Suprapubic skin (tissue), 4 donors: Measurements from ENCODE around the gene SCAF1. TPM values are rescaled to one million over a fixed set of nuclear protein-coding genes. Genes with fewer than 3 reads are reported as not detected.

Experiments
- DNase-seq, 2 donors: peaks; one replicate each; pipeline ENCODE4 v3.0.0-alpha.2; 2019; ENCODE audit warnings: low spot score in 2 of 2
- H3K27ac ChIP-seq: fragments of 200-600 bp; sonication (generic); one replicate; pipeline ENCODE4 v1.5.1; 2019
- H3K27me3 ChIP-seq: fragments of 200-600 bp; sonication (generic); one replicate; pipeline ENCODE4 v1.5.1; 2019
- H3K36me3 ChIP-seq: fragments of 200-600 bp; sonication (generic); one replicate; pipeline ENCODE4 v1.5.1; 2019
- H3K4me1 ChIP-seq: fragments of 200-600 bp; sonication (generic); one replicate; pipeline ENCODE4 v1.5.1; 2019
- H3K4me3 ChIP-seq: fragments of 200-600 bp; sonication (generic); one replicate; pipeline ENCODE4 v1.5.1; 2019; ENCODE audit warnings: mild to moderate bottlenecking
- H3K9me3 ChIP-seq: fragments of 200-600 bp; sonication (generic); one replicate; pipeline ENCODE4 v1.5.1; 2019
- CTCF ChIP-seq, 2 donors: fragments of 200-600 bp in 1 of 2; fragments of 450-650 bp in 1 of 2; sonication (generic) in 1 of 2; IDR thresholded peaks; one replicate each; pipeline ENCODE4 v1.5.1; 2016 to 2019; ENCODE audit warnings: antibody characterized with exemption in 2 of 2, mild to moderate bottlenecking in 1 of 2, moderate library complexity in 1 of 2
- EP300 ChIP-seq: sonication (generic); formaldehyde crosslinking; IDR thresholded peaks from one replicate; pipeline ENCODE4 v1.6.1; 2017; ENCODE audit warnings: antibody characterized with exemption
- POLR2A ChIP-seq, 2 donors: fragments of 450-650 bp; IDR thresholded peaks; one replicate each; pipeline ENCODE4 v1.6.1; 2017; ENCODE audit warnings: antibody characterized with exemption in 2 of 2, mild to moderate bottlenecking in 2 of 2, moderate library complexity in 2 of 2
- POLR2AphosphoS5 ChIP-seq, 3 donors: sonication (generic); formaldehyde crosslinking; IDR thresholded peaks; one replicate each; pipeline ENCODE4 v1.6.1; 2017; ENCODE audit warnings: antibody characterized with exemption in 3 of 3
- WGBS: methylation state at CpG from one replicate; pipeline ENCODE4 v1.1.5; 2018; 5-methylcytosine and 5-hydroxymethylcytosine counted together
- total RNA-seq, 4 donors: library from RNA; depleted of rRNA; stranded (reverse); fragments of >200 nt; gene quantifications; one replicate each; pipeline ENCODE4 v1.1.0, GENCODE V29; 2016

SCAF1 gene
- total RNA-seq, 4 donors from 2014 or later: 22.1 to 36.9 (median 28.5) TPM

- peaks cover 91% of the 10 kb centered on the region for H3K36me3 ChIP-seq
- no peak for DNase-seq
- no peak overlapping the region for H3K4me3 ChIP-seq
- no peaks in the 10 kb centered on the region for H3K27me3 ChIP-seq
- TF ChIP-seq EP300 (no peak), POLR2AphosphoS5 (IDR thresholded peaks at IDR 0.05) (no peak), POLR2A (IDR thresholded peaks at IDR 0.05) (no peak), CTCF (IDR thresholded peaks at IDR 0.05) (no peak)
- no peak overlapping the region for H3K27ac ChIP-seq
- H3K9me3 ChIP-seq: no peaks in the 10 kb centered on the region
- no peaks in the 10 kb centered on the region for H3K4me1 ChIP-seq
- WGBS: 92% methylated on average over 29 of the region's 58 CpGs
Observed at GRCh38 chr19:49652551-49653465, 10.8 kb downstream of the SCAF1 start.

GRCh38 chr19:49653466-49653806, 11.4 kb downstream of the SCAF1 start:
- Histone ChIP-seq H3K27me3 (no peaks in the 10 kb centered on the region), H3K36me3 (peaks cover 95% of the 10 kb centered on the region), H3K27ac (no peak overlapping the region), H3K4me3 (no peak overlapping the region), H3K4me1 (no peaks in the 10 kb centered on the region), H3K9me3 (no peaks in the 10 kb centered on the region)
- WGBS: 87% methylated on average over 10 of the region's 13 CpGs
- no peak for DNase-seq
- TF ChIP-seq EP300 (no peak), CTCF (IDR thresholded peaks at IDR 0.05) (no peak), POLR2A (IDR thresholded peaks at IDR 0.05) (no peak), POLR2AphosphoS5 (IDR thresholded peaks at IDR 0.05) (no peak)

- H3K4me3 ChIP-seq: no peak overlapping the region
- H3K27me3 ChIP-seq: no peaks in the 10 kb centered on the region
- 89% methylated on average over 10 of the region's 10 CpGs for WGBS
- no peak overlapping the region for H3K27ac ChIP-seq
- no peaks in the 10 kb centered on the region for H3K9me3 ChIP-seq
- no peaks in the 10 kb centered on the region for H3K4me1 ChIP-seq
- TF ChIP-seq CTCF (IDR thresholded peaks at IDR 0.05) (no peak), POLR2A (IDR thresholded peaks at IDR 0.05) (no peak), EP300 (no peak), POLR2AphosphoS5 (IDR thresholded peaks at IDR 0.05) (no peak)
- H3K36me3 ChIP-seq: peaks cover 98% of the 10 kb centered on the region
- DNase-seq: no peak
Observed at GRCh38 chr19:49654581-49654980, 12.6 kb downstream of the SCAF1 start.

- 89% methylated on average over 19 of the region's 23 CpGs for WGBS
- no peak overlapping the region for H3K4me3 ChIP-seq
- no peaks in the 10 kb centered on the region for H3K27me3 ChIP-seq
- H3K4me1 ChIP-seq: no peaks in the 10 kb centered on the region
- H3K36me3 ChIP-seq: peaks cover 99% of the 10 kb centered on the region
- TF ChIP-seq CTCF (IDR thresholded peaks at IDR 0.05) (no peak), POLR2A (IDR thresholded peaks at IDR 0.05) (no peak), EP300 (no peak), POLR2AphosphoS5 (IDR thresholded peaks at IDR 0.05) (no peak)
- H3K9me3 ChIP-seq: no peaks in the 10 kb centered on the region
- no peak overlapping the region for H3K27ac ChIP-seq
- DNase-seq: no peak
Observed at GRCh38 chr19:49655570-49656455, 13.8 kb downstream of the SCAF1 start.
